HEK293T (cell line): ENCODE data around the gene DMD.

ENCODE experiments used
- BHLHE40 ChIP-seq: fragments of 450-650 bp; IDR thresholded peaks from 2 replicates; pipeline ENCODE4 v1.6.1; 2016; ENCODE audit warnings: mild to moderate bottlenecking, moderate library complexity, borderline replicate concordance
- CTBP1 ChIP-seq: fragments of 450-650 bp; IDR thresholded peaks from 2 replicates; pipeline ENCODE4 v1.6.1; 2016; ENCODE audit warnings: borderline replicate concordance
- FOXK2 ChIP-seq: fragments of 450-650 bp; IDR thresholded peaks from 2 replicates; pipeline ENCODE4 v1.6.1; 2016; ENCODE audit warnings: mild to moderate bottlenecking
- FOXM1 ChIP-seq: fragments of 450-650 bp; IDR thresholded peaks from 2 replicates; pipeline ENCODE4 v1.6.1; 2017; ENCODE audit warnings: mild to moderate bottlenecking, borderline replicate concordance
- NFRKB ChIP-seq: fragments of 450-650 bp; IDR thresholded peaks from 2 replicates; pipeline ENCODE4 v1.6.1; 2016; ENCODE audit warnings: mild to moderate bottlenecking, moderate library complexity
- SP1 ChIP-seq: fragments of 450-650 bp; IDR thresholded peaks from 2 replicates; pipeline ENCODE4 v1.6.1; 2017
- SUZ12 ChIP-seq: fragments of 450-650 bp; IDR thresholded peaks from 2 replicates; pipeline ENCODE4 v1.6.1; 2016; ENCODE audit warnings: mild to moderate bottlenecking
- ZNF384 ChIP-seq: fragments of 450-650 bp; IDR thresholded peaks from 2 replicates; pipeline ENCODE4 v1.6.1; 2016

- TF ChIP-seq NFRKB (no peak), CTBP1 (no peak), SP1 (no peak), FOXK2 (no peak), FOXM1 (no peak), BHLHE40 (no peak), SUZ12 (no peak), ZNF384 (no peak)
Observed at GRCh38 chrX:32708542-32708941, 502.8 kb downstream of the DMD start.
